ENCODE results near the gene PLCG2.
"Not testable (repeated sequence)": the region's sequence is repeated elsewhere in the genome, so short reads cannot be mapped to it uniquely, and the experiment has no call there.

Gene PLCG2

GRCh38 chr16:81785138-81785924, 6.2 kb downstream of the PLCG2 start:
- in situ Hi-C loops (cut with MboI; ENCODE audit: low pct_unique_long_range_greater_than_20kb, low sequenced_read_pairs): no loop called here
- DNase-seq: no peak

DNA sequence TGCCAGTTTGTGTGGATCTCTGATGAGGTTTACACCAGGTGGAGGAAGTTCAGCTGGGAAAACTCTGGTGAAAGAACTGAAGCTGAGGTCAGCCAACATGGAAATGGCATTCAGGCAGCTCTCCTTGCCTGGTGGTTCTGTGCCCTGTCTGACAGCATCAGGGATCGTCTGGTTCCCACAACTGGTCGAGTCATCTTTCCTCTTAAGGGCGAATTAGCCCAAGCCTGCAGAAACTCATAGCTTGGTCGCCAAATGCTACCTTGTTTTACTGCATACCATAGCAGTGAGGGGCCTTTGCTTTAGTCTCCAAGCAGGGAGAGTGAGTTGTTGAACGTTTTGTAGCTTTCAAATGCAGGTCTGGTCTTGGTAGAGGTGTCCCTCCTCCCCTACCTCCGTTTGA, 7.2 kb downstream of the PLCG2 start:
- DNase-seq: no peak
- in situ Hi-C loops (cut with MboI; ENCODE audit: low pct_unique_long_range_greater_than_20kb, low sequenced_read_pairs): no loop called here

GRCh38 chr16:81786868-81787267, 7.8 kb downstream of the PLCG2 start:
- in situ Hi-C loops (cut with MboI; ENCODE audit: low pct_unique_long_range_greater_than_20kb, low sequenced_read_pairs): no loop called here

GRCh38 chr16:81787659-81788058, 8.6 kb downstream of the PLCG2 start:
- no peak for DNase-seq
- in situ Hi-C loops (cut with MboI; ENCODE audit: low pct_unique_long_range_greater_than_20kb, low sequenced_read_pairs): no loop called here

More at GRCh38 chr16:81786868-81787267, 7.8 kb downstream of the PLCG2 start:
- DNase-seq: no peak

DNA sequence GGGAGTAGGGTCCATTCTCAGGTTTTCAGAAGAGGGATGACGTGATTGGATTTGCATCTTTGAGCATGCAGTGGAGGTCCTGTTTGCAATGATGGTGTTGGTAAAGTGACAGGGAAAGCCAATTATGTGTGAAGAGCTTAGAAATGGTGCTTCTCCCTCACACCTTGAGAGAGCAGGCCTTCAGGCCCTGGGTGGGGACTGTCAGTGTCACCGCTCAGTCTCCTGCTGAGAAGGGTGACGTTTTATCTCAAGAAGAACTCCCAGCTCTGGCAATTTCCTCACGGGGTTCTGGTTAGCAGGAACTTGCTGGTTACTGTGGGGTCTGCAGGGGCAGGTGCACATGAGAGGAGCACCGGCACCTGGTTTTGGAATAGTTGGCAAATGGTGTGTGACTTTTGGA, 11.2 kb downstream of the PLCG2 start:
- DNase-seq: no peak
- in situ Hi-C loops (cut with MboI; ENCODE audit: low pct_unique_long_range_greater_than_20kb, low sequenced_read_pairs): no loop called here

DNA sequence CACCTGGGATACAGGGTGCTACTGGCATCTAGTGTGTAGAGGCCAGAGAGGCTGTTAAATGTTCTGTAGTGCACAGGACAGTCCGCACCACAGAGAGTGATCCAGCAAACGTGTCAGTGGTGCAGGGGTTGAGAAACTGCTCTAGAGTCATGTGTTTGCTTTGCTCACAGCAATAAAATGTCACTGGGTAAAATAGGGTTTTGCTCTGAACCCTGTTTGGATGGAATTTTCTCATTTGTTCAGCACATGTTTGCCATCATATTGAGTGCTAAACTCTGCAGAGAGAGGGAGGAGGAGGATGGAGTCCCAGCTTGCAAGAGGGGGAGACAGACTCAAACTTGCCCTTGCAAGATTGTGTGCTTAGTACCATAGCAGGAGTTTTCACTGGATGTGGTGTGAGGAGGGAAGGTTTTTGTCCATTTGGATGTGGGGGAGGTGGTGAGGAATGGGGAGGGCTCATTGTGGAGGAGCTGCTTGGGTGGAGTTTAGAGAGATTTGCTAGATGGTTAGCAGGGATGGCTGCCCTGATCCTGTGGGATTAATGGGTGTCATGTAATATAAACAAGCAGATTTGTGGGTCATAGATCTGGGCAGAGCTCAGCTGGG, 11.8 kb downstream of the PLCG2 start:
- DNase-seq: no peak
- in situ Hi-C loops (cut with MboI; ENCODE audit: low pct_unique_long_range_greater_than_20kb, low sequenced_read_pairs): no loop called here

GRCh38 chr16:81792828-81793227, 13.7 kb downstream of the PLCG2 start:
- in situ Hi-C loops (cut with MboI; ENCODE audit: low pct_unique_long_range_greater_than_20kb, low sequenced_read_pairs): no loop called here
- DNase-seq: no peak

- in situ Hi-C loops (cut with MboI; ENCODE audit: low pct_unique_long_range_greater_than_20kb, low sequenced_read_pairs): no loop called here
- DNase-seq: no peak
Measured at GRCh38 chr16:81795193-81795592, 16.1 kb downstream of the PLCG2 start.

- in situ Hi-C loops (cut with MboI; ENCODE audit: low pct_unique_long_range_greater_than_20kb, low sequenced_read_pairs): no loop called here
- DNase-seq: peak; percentile 87
Measured at GRCh38 chr16:81796035-81796434, 16.9 kb downstream of the PLCG2 start.

DNA sequence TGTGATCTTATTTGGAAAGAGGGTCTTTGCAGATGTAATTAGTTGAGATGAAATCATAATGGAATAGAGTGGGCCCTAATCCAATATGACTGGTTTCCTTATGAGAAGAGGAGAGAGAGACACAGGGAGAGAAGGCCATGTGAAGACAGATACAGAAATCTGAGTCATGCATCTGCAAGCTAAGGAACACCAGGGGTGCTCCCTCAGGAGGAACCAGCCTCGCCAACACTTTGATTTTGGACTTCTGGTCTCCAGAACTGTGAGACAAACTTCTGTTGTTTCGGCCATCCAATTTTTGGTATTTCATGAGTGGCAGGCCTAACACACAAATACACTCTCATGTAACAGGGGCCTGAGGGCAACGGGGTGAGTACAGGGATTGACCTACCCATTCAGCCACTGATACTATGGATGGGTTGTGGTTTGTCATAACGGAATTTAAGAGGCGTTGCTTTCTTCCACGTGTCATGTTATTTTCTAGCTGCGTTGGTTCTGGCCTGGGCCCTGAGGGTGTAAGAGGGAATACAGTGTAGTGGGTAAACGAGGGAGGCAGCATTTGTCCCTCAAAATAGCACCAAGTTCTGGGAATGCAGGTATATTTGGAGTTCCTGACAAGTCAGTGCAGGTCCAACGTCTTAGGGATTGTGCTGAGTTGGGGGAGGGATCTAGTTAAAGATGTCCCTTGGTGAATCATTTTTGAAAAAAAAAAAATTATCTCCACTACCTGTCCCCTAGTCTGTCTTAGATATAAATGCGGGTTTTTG, 17.7 kb downstream of the PLCG2 start:
- DNase-seq: no peak

GRCh38 chr16:81797443-81797842, 18.4 kb downstream of the PLCG2 start:
- DNase-seq: peak; percentile 74
- in situ Hi-C loops (cut with MboI; ENCODE audit: low pct_unique_long_range_greater_than_20kb, low sequenced_read_pairs): no loop called here

More for the DNA sequence above, 17.7 kb downstream of the PLCG2 start:
- in situ Hi-C loops (cut with MboI; ENCODE audit: low pct_unique_long_range_greater_than_20kb, low sequenced_read_pairs): no loop called here

DNA sequence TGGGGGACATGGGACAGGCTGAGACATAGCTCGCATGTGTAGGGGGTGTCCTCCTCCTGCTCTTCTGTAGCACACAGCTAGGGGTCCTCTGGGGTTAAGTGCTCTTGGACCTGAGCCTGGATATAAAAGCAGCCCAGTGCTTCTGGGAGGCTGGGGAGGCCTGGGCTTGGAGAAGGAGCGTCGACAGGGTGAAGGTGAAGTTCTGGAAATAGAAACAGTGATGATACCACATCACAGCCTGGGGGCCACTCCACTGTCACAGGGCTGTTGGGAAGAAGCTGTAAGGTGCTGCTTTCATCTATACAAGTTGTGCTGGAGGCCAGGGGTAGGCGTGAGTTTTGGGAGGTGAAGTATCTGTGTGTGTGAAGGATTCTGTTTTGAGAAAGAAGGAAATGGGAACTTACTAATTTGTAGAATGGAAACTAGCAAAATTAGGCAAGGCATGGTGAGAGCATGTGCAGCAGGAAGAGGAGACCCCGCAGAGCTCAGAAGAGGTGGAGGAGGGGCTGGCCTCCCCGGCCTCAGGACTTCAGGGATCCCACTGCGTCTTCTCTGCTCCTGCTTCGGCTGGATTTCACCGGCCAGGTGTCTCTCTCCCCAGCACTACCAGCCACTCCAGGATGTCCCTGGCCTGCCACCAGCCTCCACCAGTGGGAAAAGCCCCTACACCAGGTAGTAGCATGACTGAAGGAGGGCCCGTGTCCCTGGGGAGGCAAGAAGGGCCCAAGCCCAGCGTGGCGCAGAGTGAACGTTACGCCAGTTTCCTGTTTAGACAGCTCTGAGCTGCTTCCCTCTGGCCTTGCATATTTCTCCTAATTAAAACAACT, 19.4 kb downstream of the PLCG2 start:
- in situ Hi-C loops (cut with MboI; ENCODE audit: low pct_unique_long_range_greater_than_20kb, low sequenced_read_pairs): no loop called here
- DNase-seq: peak; percentile 89

- DNase-seq: no peak
- in situ Hi-C loops (cut with MboI; ENCODE audit: low pct_unique_long_range_greater_than_20kb, low sequenced_read_pairs): no loop called here
Measured at GRCh38 chr16:81799138-81799504, 20.0 kb downstream of the PLCG2 start.

- DNase-seq; in situ Hi-C loops (cut with MboI; ENCODE audit: low pct_unique_long_range_greater_than_20kb, low sequenced_read_pairs): not testable (repeated sequence)
Measured at GRCh38 chr16:81801724-81802123, 22.6 kb downstream of the PLCG2 start.

DNA sequence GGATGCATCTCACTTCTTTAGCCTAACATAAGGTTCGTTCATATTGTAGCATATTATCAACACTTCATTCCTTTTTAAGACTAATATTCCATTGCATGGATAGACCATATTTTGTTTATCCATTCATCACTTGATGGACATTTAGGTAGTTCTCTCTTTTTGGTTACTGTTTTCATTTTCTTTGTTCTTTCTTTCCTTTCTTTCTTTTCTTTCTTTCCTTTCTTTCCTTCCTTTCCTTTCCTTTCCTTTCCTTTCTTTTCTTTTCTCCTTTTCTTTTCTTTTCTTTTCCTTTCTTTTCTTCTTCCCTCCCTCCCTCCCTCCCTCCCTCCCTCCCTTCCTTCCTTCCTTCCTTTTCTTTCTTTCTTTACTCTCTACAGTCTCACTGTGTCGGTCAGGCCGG, 24.2 kb downstream of the PLCG2 start:
- in situ Hi-C loops (cut with MboI; ENCODE audit: low pct_unique_long_range_greater_than_20kb, low sequenced_read_pairs): no loop called here
- no peak for DNase-seq

DNA sequence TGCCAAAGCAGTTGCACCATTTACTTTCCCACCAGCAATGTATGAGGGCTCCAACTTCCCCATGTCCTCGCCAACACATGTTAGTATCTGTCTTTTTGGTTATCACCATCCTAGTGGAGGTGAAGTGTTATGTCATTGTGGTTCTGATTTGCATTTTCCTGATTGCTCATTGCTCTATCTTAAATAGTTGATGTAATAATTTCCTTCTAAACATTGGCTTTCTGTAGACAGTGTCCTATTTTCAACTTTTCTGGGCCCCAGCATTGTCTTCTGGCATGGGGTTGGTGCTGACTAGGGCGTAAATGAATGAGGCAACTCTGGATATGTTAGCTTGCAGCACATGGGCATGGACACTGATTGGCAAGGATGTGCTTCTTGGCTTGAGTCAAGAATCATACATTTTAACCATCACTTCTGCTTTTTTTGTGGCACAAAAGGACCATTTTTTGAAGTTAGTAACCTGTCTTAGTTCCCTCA, 25.1 kb downstream of the PLCG2 start:
- DNase-seq: peak; percentile 49
- in situ Hi-C loops (cut with MboI; ENCODE audit: low pct_unique_long_range_greater_than_20kb, low sequenced_read_pairs): no loop called here

DNA sequence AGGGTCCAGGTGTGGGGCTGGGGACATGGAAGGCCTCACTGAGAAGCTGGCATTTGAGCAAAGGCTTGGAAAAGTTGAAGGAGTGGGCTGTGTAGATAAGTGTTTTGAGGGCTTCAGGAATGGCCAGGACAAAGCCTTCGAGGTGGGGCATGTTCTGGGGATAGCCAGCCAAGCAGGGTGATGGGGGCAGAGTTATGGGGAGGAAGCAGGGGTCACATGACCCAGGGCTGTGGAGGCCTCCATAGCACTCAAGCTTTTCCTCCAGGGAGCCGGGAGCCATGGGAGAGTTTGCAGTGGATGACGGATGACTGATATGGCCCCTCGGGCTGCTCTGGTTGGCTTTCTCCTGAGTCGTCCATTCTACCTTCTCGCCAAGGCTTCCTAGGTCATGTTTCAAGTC, 27.6 kb downstream of the PLCG2 start:
- in situ Hi-C loops (cut with MboI; ENCODE audit: low pct_unique_long_range_greater_than_20kb, low sequenced_read_pairs): no loop called here
- no peak for DNase-seq

DNA sequence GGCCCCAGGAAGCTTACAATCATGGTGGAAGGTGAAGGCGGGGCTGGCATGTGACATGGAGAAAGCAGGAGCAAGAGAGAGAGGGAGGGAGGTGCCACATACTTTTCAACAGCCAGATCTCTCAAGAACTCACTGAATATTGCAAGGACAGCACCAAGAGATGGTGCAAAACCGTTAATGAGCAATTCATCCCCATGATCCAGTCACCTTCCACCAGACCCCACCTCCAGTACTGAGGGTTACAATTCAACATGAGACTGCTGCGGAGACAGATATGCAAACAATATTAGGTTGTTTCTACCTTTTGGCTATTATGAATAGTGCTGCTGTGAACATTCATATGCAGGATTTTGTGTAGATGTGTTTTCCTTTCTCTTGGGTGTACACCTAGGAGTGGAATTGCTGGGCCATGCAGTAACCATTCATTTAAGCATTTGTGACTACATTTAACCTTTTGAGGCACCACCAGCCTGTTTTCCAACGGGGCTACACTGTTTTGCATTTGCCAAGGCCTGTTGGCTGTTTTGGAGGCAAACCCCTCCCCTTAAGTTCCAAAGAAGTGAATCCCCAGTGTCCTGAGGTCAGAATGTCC, 28.8 kb downstream of the PLCG2 start:
- no peak for DNase-seq
- in situ Hi-C loops (cut with MboI; ENCODE audit: low pct_unique_long_range_greater_than_20kb, low sequenced_read_pairs): no loop called here

GRCh38 chr16:81808933-81809480, 29.9 kb downstream of the PLCG2 start:
- in situ Hi-C loops (cut with MboI; ENCODE audit: low pct_unique_long_range_greater_than_20kb, low sequenced_read_pairs): no loop called here
- DNase-seq: no peak
